ENCODE data around the gene C11orf68.

GRCh38 chr11:65879617-65880016 is 39.2 kb downstream of the C11orf68 start, which contains the start of gene CTSW:
- TF ChIP-seq CTCF (IDR thresholded peaks at IDR 0.05) (no peak), POLR2AphosphoS5 (IDR thresholded peaks at IDR 0.05) (no peak), POLR2A (IDR thresholded peaks at IDR 0.05) (no peak)
